ENCODE results near the gene SKIL. TPM values are rescaled to one million over a fixed set of nuclear protein-coding genes. Genes with fewer than 3 reads are reported as not detected.
"Not testable (repeated sequence)": the region's sequence is repeated elsewhere in the genome, so short reads cannot be mapped to it uniquely, and the experiment has no call there.

SKIL gene
- total RNA-seq, 1 experiment from 2014 or later, result 35.0 TPM

DNA sequence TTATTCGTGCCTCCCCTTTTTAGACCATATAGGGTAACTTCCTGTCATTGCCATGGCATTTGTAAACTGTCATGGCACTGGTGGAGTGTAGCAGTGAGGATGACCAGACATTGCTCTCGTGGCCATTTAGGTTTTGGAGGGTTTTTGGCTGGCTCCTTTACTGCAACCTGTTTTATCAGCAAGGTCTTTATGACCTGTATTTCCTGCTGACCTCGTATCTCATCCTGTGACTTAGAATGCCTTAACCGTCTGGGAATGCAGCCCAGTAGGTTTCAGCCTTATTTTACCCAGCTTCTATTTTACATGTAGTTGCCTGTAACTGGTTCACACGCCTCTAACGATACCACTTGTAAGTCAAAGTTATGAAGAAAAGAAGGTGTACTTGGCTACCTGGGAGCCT lies 13.7 kb upstream of the SKIL start:
- POLR2A ChIA-PET (ENCODE audit: unreplicated experiment); H3K79me2 ChIP-seq (ENCODE audit: low read length); H3K9me3 ChIP-seq (ENCODE audit: low read length); H3K9me2 ChIP-seq (replicated peaks; ENCODE audit: low read length); H3K4me1 ChIP-seq (ENCODE audit: insufficient read depth, low read length); BruUV-seq (replicated peaks); H3K36me3 ChIP-seq (ENCODE audit: low read depth, low read length); H3K4me3 ChIP-seq (ENCODE audit: low read length); CTCF ChIA-PET; H3K27me3 ChIP-seq (ENCODE audit: low read length); H3K27ac ChIP-seq (ENCODE audit: low read length); ATAC-seq; DNase-seq; H3K9ac ChIP-seq (ENCODE audit: low read length); H2AFZ ChIP-seq (ENCODE audit: low read length); H3K4me2 ChIP-seq (ENCODE audit: low read length); H3F3A ChIP-seq (ENCODE audit: low read length, unreplicated experiment); H4K20me1 ChIP-seq (ENCODE audit: low read length): not testable (repeated sequence)
- intact Hi-C loops (cut with micrococcal nuclease), result loop anchor here (2.0 kb wide), 1 partner anchor 13 kb away; no protein-coding TSS in a partner anchor

DNA sequence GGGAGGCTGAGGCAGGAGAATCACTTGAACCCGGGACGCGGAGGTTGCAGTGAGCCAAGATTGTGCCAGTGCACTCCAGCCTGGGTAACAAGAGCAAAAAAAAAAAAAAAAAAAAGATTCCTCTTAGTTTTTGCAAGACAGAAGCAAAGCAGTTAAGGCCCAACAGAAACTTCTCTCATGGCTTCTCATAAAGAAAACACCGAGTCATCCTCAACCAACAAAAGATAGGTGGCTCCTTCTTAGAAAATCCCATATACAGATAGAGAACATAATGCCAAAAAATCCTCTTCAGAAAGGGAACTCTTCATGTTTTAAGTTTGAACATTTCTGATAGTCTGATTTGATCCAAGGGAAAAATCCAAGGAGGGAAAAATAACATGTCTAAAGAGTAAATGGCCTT lies 12.5 kb upstream of the SKIL start:
- intact Hi-C loops (cut with micrococcal nuclease), result loop anchor here (2.0 kb wide), 1 partner anchor 14 kb away; no protein-coding TSS in a partner anchor
- no peaks in the 10 kb centered on the region for H3F3A ChIP-seq (ENCODE audit: low read length, unreplicated experiment)
- H3K9me2 ChIP-seq (replicated peaks; ENCODE audit: low read length), result no peaks in the 10 kb centered on the region
- no TSS peak for BruUV-seq (replicated peaks)
- H3K27ac ChIP-seq (ENCODE audit: low read length), result peak overlapping the region; percentile 25; the same call in 1 of the 2 replicates
- no peaks in the 10 kb centered on the region for H4K20me1 ChIP-seq (ENCODE audit: low read length)
- no peaks in the 10 kb centered on the region for H3K36me3 ChIP-seq (ENCODE audit: low read depth, low read length)
- TF ChIP-seq EZH2phosphoT487 (IDR thresholded peaks at IDR 0.05; ENCODE audit: borderline replicate concordance, low read length) (no peak), EZH2 (IDR thresholded peaks at IDR 0.05; ENCODE audit: low read length, unreplicated experiment) (no peak)
- TF ChIP-seq, protein P1, sequence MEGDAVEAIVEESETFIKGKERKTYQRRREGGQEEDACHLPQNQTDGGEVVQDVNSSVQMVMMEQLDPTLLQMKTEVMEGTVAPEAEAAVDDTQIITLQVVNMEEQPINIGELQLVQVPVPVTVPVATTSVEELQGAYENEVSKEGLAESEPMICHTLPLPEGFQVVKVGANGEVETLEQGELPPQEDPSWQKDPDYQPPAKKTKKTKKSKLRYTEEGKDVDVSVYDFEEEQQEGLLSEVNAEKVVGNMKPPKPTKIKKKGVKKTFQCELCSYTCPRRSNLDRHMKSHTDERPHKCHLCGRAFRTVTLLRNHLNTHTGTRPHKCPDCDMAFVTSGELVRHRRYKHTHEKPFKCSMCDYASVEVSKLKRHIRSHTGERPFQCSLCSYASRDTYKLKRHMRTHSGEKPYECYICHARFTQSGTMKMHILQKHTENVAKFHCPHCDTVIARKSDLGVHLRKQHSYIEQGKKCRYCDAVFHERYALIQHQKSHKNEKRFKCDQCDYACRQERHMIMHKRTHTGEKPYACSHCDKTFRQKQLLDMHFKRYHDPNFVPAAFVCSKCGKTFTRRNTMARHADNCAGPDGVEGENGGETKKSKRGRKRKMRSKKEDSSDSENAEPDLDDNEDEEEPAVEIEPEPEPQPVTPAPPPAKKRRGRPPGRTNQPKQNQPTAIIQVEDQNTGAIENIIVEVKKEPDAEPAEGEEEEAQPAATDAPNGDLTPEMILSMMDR (conservative IDR thresholded peaks at IDR 0.05; ENCODE audit: low read depth, low read length), result no peak
- no peak overlapping the region for H3K4me3 ChIP-seq (ENCODE audit: low read length)
- ATAC-seq (no peak), DNase-seq (peak; percentile 27)
- ChIA-PET POLR2A (ENCODE audit: unreplicated experiment) (no interaction called here), CTCF (no interaction called here)
- H3K27me3 ChIP-seq (ENCODE audit: low read length), result no peaks in the 10 kb centered on the region
- H3K9me3 ChIP-seq (ENCODE audit: low read length), result no peaks in the 10 kb centered on the region
- no peaks in the 10 kb centered on the region for H3K79me2 ChIP-seq (ENCODE audit: low read length)
- no peak overlapping the region for H3K9ac ChIP-seq (ENCODE audit: low read length)
- no peak overlapping the region for H3K4me2 ChIP-seq (ENCODE audit: low read length)
- H2AFZ ChIP-seq (ENCODE audit: low read length), result peak overlapping the region; percentile 69
- H3K4me1 ChIP-seq (ENCODE audit: insufficient read depth, low read length), result peaks cover 7% of the 10 kb centered on the region; the same call in 1 of the 2 replicates

DNA sequence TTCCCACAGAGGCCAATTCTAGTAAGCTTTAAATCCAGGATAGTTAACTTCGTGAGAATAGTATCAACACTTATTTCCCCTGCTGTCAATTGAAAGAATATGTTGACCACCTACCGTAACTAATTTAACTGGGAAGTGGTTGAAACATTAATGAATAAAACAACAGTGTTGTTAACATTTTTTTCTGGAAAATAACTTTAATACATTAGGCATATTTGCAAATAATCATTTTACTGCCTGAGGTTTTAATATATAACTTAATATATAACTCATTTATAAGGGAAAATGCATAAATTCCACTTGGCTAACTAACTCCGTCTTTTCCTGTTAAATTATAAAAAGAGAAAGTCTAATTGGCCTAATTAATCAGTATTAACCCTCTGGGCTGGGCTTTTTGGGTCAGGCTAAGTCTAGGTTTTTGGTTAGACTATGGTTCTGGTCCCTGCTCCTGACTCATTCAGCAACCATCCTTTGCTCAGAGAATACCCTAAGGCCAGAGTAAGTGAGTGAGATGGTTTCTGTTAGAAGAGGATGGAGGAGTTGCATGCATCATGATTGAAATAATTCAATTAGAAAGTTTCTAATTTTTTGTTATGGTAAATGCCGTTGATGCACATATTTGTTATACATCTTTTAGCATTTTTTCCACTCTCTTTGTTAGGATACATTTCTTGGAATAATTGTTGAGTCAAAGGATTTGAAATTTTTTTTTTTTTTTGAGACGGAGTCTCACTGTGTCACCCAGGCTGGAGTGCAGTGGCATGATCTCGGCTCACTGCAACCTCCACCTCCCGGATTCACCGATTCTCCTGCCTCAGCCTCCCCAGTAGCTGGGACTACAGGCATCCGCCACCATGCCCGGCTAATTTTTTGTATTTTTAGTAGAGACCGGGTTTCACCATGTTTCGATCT lies 10.8 kb upstream of the SKIL start:
- Histone ChIP-seq H3K4me3 (ENCODE audit: low read length) (no peak overlapping the region), H3K27ac (ENCODE audit: low read length) (no peak overlapping the region), H3K79me2 (ENCODE audit: low read length) (no peaks in the 10 kb centered on the region), H3K9ac (ENCODE audit: low read length) (no peak overlapping the region), H3K9me2 (replicated peaks; ENCODE audit: low read length) (no peaks in the 10 kb centered on the region), H3K27me3 (ENCODE audit: low read length) (no peaks in the 10 kb centered on the region), H3K9me3 (ENCODE audit: low read length) (no peaks in the 10 kb centered on the region), H3K4me2 (ENCODE audit: low read length) (no peak overlapping the region), H3K36me3 (ENCODE audit: low read depth, low read length) (no peaks in the 10 kb centered on the region), H4K20me1 (ENCODE audit: low read length) (no peaks in the 10 kb centered on the region), H3K4me1 (ENCODE audit: insufficient read depth, low read length) (peaks cover 7% of the 10 kb centered on the region; the same call in 1 of the 2 replicates), H3F3A (ENCODE audit: low read length, unreplicated experiment) (no peaks in the 10 kb centered on the region), H2AFZ (ENCODE audit: low read length) (no peak overlapping the region)
- intact Hi-C loops (cut with micrococcal nuclease), result no loop called here
- TF ChIP-seq EZH2 (IDR thresholded peaks at IDR 0.05; ENCODE audit: low read length, unreplicated experiment), result no peak
- TF ChIP-seq EZH2phosphoT487 (IDR thresholded peaks at IDR 0.05; ENCODE audit: borderline replicate concordance, low read length), result no peak
- TF ChIP-seq, protein P1 (conservative IDR thresholded peaks at IDR 0.05; ENCODE audit: low read depth, low read length), result no peak
- ChIA-PET POLR2A (ENCODE audit: unreplicated experiment) (no interaction called here), CTCF (no interaction called here)
- DNase-seq, result peak; percentile 59
- peak; percentile 89 for ATAC-seq
- BruUV-seq (replicated peaks), result no TSS peak

Measured in PC-3 (cell line).